GM19193 (cell line): ENCODE measurements around the gene RAN.

Experiments used
- POLR2A ChIP-seq: IDR thresholded peaks from 4 replicates; pipeline ENCODE4 v1.6.1; 2011; ENCODE audit not compliant: insufficient read depth, insufficient read length; ENCODE audit errors: extremely low read depth

The RAN gene

GRCh38 chr12:130904064-130904463 is 32.2 kb downstream of the RAN start:
- TF ChIP-seq POLR2A, result no peak

DNA sequence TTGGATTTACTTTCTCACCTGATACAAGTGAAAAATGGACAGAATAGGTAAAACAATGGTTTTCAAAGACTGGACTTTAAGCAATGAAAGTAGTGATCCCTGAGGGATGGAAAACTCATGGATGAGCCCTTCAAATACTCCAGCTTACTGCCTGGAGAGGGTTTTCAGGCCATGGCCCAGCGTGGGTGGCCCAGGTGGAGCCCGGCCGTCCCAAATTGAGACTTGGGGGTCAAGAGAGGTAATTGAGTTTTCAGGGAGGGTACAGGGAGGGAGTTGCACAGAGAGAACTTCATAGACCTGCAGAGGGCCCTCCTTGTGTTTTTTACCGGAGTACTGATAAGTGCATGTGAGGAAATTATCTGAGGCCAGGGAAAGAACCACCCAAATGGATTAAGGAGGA is 37.2 kb downstream of the RAN start:
- no peak for TF ChIP-seq POLR2A

DNA sequence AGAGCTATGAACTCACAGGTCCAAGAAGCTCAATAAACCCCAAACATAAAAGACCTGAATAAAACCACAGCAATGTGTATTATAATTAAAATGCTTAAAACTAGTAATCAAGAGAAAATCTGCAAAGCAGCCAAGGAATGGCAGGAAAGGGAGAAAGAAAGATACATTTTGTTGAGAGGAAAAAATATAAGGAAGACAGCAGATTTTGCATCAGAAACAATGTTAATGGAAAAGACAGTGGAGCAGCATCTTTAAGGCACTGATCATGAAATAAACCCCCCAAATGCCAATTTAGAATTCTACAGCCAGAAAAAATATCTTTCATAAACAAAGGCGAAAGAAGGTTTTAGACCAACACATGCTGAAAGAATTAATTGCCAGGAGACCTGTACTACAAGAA is 39.3 kb downstream of the RAN start:
- no peak for TF ChIP-seq POLR2A

GRCh38 chr12:130911933-130912332 is 40.1 kb downstream of the RAN start:
- TF ChIP-seq POLR2A, result no peak

GRCh38 chr12:130916241-130916911 is 44.5 kb downstream of the RAN start:
- TF ChIP-seq POLR2A, result no peak

- no peak for TF ChIP-seq POLR2A
Measured at GRCh38 chr12:130917607-130918006, 45.7 kb downstream of the RAN start.

GRCh38 chr12:130919086-130919485 is 47.2 kb downstream of the RAN start:
- TF ChIP-seq POLR2A, result no peak

DNA sequence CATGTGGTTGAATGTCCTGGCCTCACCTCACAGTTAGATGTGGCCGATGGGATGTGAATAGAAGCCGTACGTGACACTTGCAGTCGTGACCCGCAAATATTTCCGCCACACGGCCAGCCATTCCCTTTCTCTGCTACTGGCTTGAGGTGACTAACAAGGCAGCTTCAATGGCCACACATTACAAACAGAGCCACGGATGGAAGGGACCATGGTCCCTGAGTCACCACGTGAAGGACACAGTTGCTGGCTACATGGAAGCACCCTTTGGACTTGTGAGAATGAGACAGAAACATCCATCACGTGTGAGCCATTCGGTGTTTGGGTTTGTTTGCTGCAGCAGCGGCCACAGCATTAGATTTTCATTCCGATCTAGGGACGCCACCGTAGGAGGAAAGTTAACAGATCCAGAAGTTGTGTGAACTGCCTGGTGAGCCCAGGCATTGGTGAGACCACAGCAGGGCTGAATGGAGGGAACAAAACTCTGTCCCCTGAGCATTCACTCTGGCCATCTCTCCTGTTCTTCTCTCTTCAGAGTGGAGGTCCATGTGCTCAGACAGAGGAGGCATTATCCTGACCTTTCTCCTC is 48.3 kb downstream of the RAN start:
- TF ChIP-seq POLR2A, result no peak

DNA sequence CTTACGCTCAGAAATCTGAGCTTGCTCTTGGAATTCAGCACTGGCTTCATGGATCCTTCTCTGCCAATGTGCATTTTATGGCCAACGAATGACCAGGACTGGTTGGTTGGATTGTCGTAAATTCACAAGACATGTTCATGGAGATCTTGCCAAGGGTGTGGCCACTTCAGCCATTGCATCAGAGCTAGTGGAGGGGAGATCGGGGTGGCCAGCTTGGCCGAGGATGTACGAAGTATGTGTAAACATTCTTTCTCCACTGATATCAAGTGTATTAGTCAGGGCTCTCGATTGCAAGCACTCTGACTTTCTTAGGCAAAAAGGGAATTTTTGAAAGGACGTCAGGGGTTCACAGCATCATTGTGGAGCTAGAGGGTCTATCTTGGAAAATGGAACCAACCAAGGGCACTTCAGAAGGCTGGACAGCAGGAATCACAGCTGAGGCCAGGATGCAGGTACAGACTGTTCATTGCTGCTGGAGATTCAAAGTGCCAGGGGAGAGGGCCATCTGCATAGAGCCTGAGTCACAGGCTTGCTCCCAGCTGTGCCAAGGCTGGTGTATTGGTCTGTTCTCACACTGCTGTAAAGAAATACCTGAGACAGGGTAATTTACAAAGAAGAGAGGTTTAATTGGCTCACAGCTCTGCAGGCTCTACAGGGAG is 49.0 kb downstream of the RAN start:
- no peak for TF ChIP-seq POLR2A

DNA sequence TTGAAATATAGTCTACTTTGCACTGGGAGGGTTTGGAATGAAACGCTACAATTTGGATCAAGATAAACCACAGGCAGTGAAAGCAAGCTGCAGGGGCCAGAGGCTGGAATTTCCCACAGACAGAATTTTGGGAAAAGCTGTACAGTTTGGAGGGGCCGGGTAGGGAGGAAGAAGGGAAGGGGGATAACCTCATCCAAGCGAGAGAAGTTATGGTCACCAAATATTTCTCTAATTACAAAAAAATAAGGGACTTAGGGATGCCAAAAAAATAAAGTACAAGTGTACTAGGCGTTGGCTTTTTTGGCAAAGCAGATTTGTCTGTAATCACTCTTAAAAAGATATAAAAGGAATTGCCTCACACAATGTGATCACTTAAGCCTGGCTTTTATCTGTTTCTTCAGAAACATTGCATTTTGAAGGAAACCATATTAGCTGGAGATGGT is 50.7 kb downstream of the RAN start:
- TF ChIP-seq POLR2A, result no peak

DNA sequence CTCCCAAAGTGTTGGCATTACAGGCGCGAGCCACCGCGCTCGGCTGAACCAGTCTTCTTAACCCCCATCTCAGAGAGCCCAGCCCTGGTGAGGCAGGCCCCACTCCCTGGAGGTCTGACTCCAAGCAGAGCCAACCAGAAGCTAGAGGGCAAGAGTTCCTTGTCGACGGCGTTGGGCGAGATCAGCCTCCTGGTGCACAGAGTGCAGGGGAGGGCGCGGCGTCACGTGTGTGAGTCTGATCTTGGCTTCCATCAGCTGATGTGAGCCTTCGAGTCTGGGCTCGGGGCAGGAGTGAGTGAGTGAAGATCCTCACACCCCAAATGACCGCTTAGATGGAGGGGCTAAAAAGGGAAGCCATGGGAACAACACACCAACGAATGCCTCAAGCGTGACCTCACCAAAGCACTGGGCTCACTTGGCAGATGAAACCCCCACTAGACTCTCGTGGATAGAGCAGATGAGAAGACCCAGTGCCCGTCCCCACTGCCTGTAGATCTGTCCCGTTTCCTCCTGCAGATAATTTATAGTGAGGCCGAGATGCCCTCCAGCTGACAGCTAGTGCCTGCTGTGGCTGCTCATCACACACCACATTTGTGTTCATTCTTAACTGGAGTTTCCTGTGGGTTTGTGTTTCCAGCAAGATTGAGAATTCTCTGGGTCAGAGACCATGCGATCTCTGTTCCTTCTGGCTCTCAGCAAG is 53.2 kb downstream of the RAN start:
- no peak for TF ChIP-seq POLR2A

DNA sequence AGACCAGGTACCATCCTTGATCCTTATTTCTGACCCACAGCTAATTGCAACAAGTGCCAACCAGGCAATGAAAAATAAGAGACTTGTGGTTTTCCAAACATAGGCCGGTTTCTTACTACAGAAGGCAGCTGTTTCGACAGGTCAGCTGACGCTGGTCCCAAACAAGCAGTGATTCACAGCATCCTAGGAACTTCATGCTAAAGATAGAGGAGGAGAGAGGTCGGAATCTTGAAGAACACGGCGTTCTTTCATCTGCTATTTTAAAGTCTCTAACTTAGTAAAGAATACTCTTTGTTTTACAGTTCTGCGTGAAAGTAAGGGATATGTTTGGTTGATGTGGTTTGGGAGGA is 53.8 kb downstream of the RAN start:
- TF ChIP-seq POLR2A, result no peak
